HG02884 (cell line): ENCODE data around the gene MYZAP.

Source experiments
- ATAC-seq: cut with Tn5 transposase; IDR thresholded peaks from one replicate; pipeline ENCODE4 v1.9.1; 2021; ENCODE audit warnings: mild to moderate bottlenecking, moderate library complexity; ENCODE audit not compliant: unreplicated experiment

MYZAP gene

GRCh38 chr15:57656434-57656833 is 64.7 kb downstream of the MYZAP start:
- ATAC-seq, result no peak

- ATAC-seq, result no peak
Measured at GRCh38 chr15:57657619-57658018, 65.9 kb downstream of the MYZAP start.

- no peak for ATAC-seq
Measured at GRCh38 chr15:57662091-57662744, 70.5 kb downstream of the MYZAP start.

GRCh38 chr15:57662802-57663201 is 71.1 kb downstream of the MYZAP start:
- ATAC-seq, result no peak

GRCh38 chr15:57663262-57663661 is 71.6 kb downstream of the MYZAP start:
- ATAC-seq, result no peak

- ATAC-seq, result no peak
Measured at GRCh38 chr15:57665194-57665593, 73.5 kb downstream of the MYZAP start.

GRCh38 chr15:57665939-57666338 is 74.2 kb downstream of the MYZAP start:
- no peak for ATAC-seq

- no peak for ATAC-seq
Measured at GRCh38 chr15:57667171-57667849, 75.6 kb downstream of the MYZAP start.

GRCh38 chr15:57668016-57668415 is 76.3 kb downstream of the MYZAP start:
- ATAC-seq, result no peak

GRCh38 chr15:57671636-57672035 is 79.9 kb downstream of the MYZAP start:
- no peak for ATAC-seq

GRCh38 chr15:57675481-57676181 is 83.9 kb downstream of the MYZAP start:
- no peak for ATAC-seq

GRCh38 chr15:57676585-57676984 is 84.9 kb downstream of the MYZAP start:
- no peak for ATAC-seq

GRCh38 chr15:57677204-57677603 is 85.5 kb downstream of the MYZAP start:
- ATAC-seq, result no peak

GRCh38 chr15:57680021-57680420 is 88.3 kb downstream of the MYZAP start:
- no peak for ATAC-seq

GRCh38 chr15:57681011-57681410 is 89.3 kb downstream of the MYZAP start:
- no peak for ATAC-seq

GRCh38 chr15:57683481-57683880 is 91.8 kb downstream of the MYZAP start:
- ATAC-seq, result no peak

- ATAC-seq, result no peak
Measured at GRCh38 chr15:57684491-57685151, 92.9 kb downstream of the MYZAP start.

GRCh38 chr15:57685306-57686095 is 93.8 kb downstream of the MYZAP start:
- ATAC-seq, result no peak

GRCh38 chr15:57686657-57687056 is 95.0 kb downstream of the MYZAP start:
- ATAC-seq, result no peak

- no peak for ATAC-seq
Measured at GRCh38 chr15:57690341-57690966, 98.8 kb downstream of the MYZAP start.
